HUES6 (cell line): Measurements from ENCODE around the gene GPHB5.
"Not testable (repeated sequence)": the region's sequence is repeated elsewhere in the genome, so short reads cannot be mapped to it uniquely, and the experiment has no call there.

Experiments
- H3K27ac ChIP-seq: 2 replicates; pipeline ENCODE4 v1.7.0; 2013; ENCODE audit warnings: low read depth, mild to moderate bottlenecking, low read length, inconsistent platforms
- H3K27me3 ChIP-seq: 2 replicates; pipeline ENCODE4 v1.6.1; 2013; ENCODE audit warnings: low read length; ENCODE audit not compliant: control insufficient read depth, insufficient read depth
- H3K36me3 ChIP-seq: 2 replicates; pipeline ENCODE4 v1.6.1; 2013; ENCODE audit warnings: low read length; ENCODE audit not compliant: control insufficient read depth, insufficient read depth
- H3K4me1 ChIP-seq: 2 replicates; pipeline ENCODE4 v1.6.1; 2013; ENCODE audit warnings: low read length; ENCODE audit not compliant: control insufficient read depth, insufficient read depth
- H3K4me3 ChIP-seq: 2 replicates; pipeline ENCODE4 v1.5.1; 2013; ENCODE audit warnings: low read depth, low read length
- H3K9ac ChIP-seq: one replicate; pipeline ENCODE4 v1.6.1; 2013; ENCODE audit warnings: mild to moderate bottlenecking, low read length
- H3K9me3 ChIP-seq: 2 replicates; pipeline ENCODE4 v1.6.1; 2013; ENCODE audit warnings: low read depth, low read length; ENCODE audit not compliant: control insufficient read depth, insufficient read depth

The GPHB5 gene

GRCh38 chr14:63322897-63323573 lies 4.3 kb upstream of the GPHB5 start:
- Histone ChIP-seq H3K9ac (no peak overlapping the region), H3K9me3 (no peaks in the 10 kb centered on the region), H3K4me1 (0 out of 2 replicates have a peak, but pooled peaks cover 5% of the 10 kb centered on the region), H3K4me3 (no peak overlapping the region), H3K27me3 (no peaks in the 10 kb centered on the region), H3K27ac (no peak overlapping the region), H3K36me3 (no peaks in the 10 kb centered on the region)

- Histone ChIP-seq H3K4me1 (0 out of 2 replicates have a peak, but pooled peaks cover 5% of the 10 kb centered on the region), H3K9me3 (no peaks in the 10 kb centered on the region), H3K4me3 (no peak overlapping the region), H3K27ac (no peak overlapping the region), H3K9ac (no peak overlapping the region), H3K27me3 (no peaks in the 10 kb centered on the region), H3K36me3 (no peaks in the 10 kb centered on the region)
Measured at GRCh38 chr14:63322472-63322871, 3.7 kb upstream of the GPHB5 start.

GRCh38 chr14:63308723-63309317 lies 9.9 kb downstream of the GPHB5 start:
- Histone ChIP-seq H3K4me1 (no peaks in the 10 kb centered on the region), H3K36me3 (no peaks in the 10 kb centered on the region), H3K9me3 (no peaks in the 10 kb centered on the region), H3K9ac (no peak overlapping the region), H3K4me3 (no peak overlapping the region), H3K27ac (no peak overlapping the region), H3K27me3 (no peaks in the 10 kb centered on the region)

GRCh38 chr14:63304429-63304828 lies 14.3 kb downstream of the GPHB5 start:
- not testable (repeated sequence) for H3K27ac ChIP-seq, H3K9ac ChIP-seq, H3K27me3 ChIP-seq, H3K4me3 ChIP-seq, H3K4me1 ChIP-seq, H3K36me3 ChIP-seq, H3K9me3 ChIP-seq

- Histone ChIP-seq H3K36me3 (no peaks in the 10 kb centered on the region), H3K9me3 (no peaks in the 10 kb centered on the region), H3K9ac (no peak overlapping the region), H3K27me3 (no peaks in the 10 kb centered on the region), H3K4me3 (no peak overlapping the region), H3K4me1 (no peaks in the 10 kb centered on the region), H3K27ac (no peak overlapping the region)
Measured at GRCh38 chr14:63301891-63302534, 16.7 kb downstream of the GPHB5 start.

GRCh38 chr14:63300854-63301253 lies 17.9 kb downstream of the GPHB5 start:
- Histone ChIP-seq H3K36me3 (no peaks in the 10 kb centered on the region), H3K9ac (no peak overlapping the region), H3K9me3 (no peaks in the 10 kb centered on the region), H3K4me1 (no peaks in the 10 kb centered on the region), H3K27ac (no peak overlapping the region), H3K27me3 (no peaks in the 10 kb centered on the region), H3K4me3 (no peak overlapping the region)

GRCh38 chr14:63299351-63300110 lies 19.2 kb downstream of the GPHB5 start:
- Histone ChIP-seq H3K9me3 (no peaks in the 10 kb centered on the region), H3K27ac (no peak overlapping the region), H3K9ac (no peak overlapping the region), H3K27me3 (no peaks in the 10 kb centered on the region), H3K36me3 (no peaks in the 10 kb centered on the region), H3K4me1 (no peaks in the 10 kb centered on the region), H3K4me3 (no peak overlapping the region)

GRCh38 chr14:63297372-63298063 lies 21.2 kb downstream of the GPHB5 start:
- Histone ChIP-seq H3K4me1 (no peaks in the 10 kb centered on the region), H3K9me3 (no peaks in the 10 kb centered on the region), H3K27ac (no peak overlapping the region), H3K9ac (no peak overlapping the region), H3K27me3 (no peaks in the 10 kb centered on the region), H3K36me3 (no peaks in the 10 kb centered on the region), H3K4me3 (no peak overlapping the region)

- H3K4me3 ChIP-seq = no peak overlapping the region
- no peaks in the 10 kb centered on the region for H3K36me3 ChIP-seq
- H3K27me3 ChIP-seq = no peaks in the 10 kb centered on the region
- no peaks in the 10 kb centered on the region for H3K4me1 ChIP-seq
- no peaks in the 10 kb centered on the region for H3K9me3 ChIP-seq
- no peak overlapping the region for H3K9ac ChIP-seq
- H3K27ac ChIP-seq = no peak overlapping the region
Measured at GRCh38 chr14:63296060-63296563, 22.6 kb downstream of the GPHB5 start.

GRCh38 chr14:63295231-63295685 lies 23.5 kb downstream of the GPHB5 start:
- no peaks in the 10 kb centered on the region for H3K4me1 ChIP-seq
- no peaks in the 10 kb centered on the region for H3K36me3 ChIP-seq
- H3K4me3 ChIP-seq = no peak overlapping the region
- no peaks in the 10 kb centered on the region for H3K9me3 ChIP-seq
- H3K27me3 ChIP-seq = no peaks in the 10 kb centered on the region
- H3K27ac ChIP-seq = no peak overlapping the region
- H3K9ac ChIP-seq = no peak overlapping the region
